NT2/D1 (cell line): ENCODE data around the gene VSTM2B.

Experiments
- SUZ12 ChIP-seq: IDR thresholded peaks from 2 replicates; pipeline ENCODE4 v1.6.1; 2011; ENCODE audit not compliant: insufficient read length, insufficient read depth; ENCODE audit errors: extremely low read depth
- YY1 ChIP-seq: IDR thresholded peaks from 2 replicates; pipeline ENCODE4 v1.6.1; 2011; ENCODE audit not compliant: insufficient read length, insufficient read depth
- ZNF274 ChIP-seq: IDR thresholded peaks from 2 replicates; pipeline ENCODE4 v1.6.1; 2011; ENCODE audit warnings: mild to moderate bottlenecking, low read depth, low read length

- no peak for TF ChIP-seq YY1
- no peak for TF ChIP-seq SUZ12
- no peak for TF ChIP-seq ZNF274
Measured at GRCh38 chr19:29537601-29538000, 11.8 kb downstream of the VSTM2B start.
